NOMO-1 treated with dmso at 0.1 percent for 144 hours (cell line): ENCODE data around the gene ALG9.
"Not testable (repeated sequence)": the region's sequence is repeated elsewhere in the genome, so short reads cannot be mapped to it uniquely, and the experiment has no call there.

ENCODE experiments used
- DNase-seq: peaks from one replicate; lab custom pipeline; 2025; ENCODE audit not compliant: unreplicated experiment; lab: John Stamatoyannopoulos, UW

The ALG9 gene

GRCh38 chr11:111885053-111885452, 13.7 kb upstream of the ALG9 start:
- DNase-seq, result not testable (repeated sequence)

- DNase-seq, result no peak
Observed at GRCh38 chr11:111882202-111882601, 10.8 kb upstream of the ALG9 start.

DNA sequence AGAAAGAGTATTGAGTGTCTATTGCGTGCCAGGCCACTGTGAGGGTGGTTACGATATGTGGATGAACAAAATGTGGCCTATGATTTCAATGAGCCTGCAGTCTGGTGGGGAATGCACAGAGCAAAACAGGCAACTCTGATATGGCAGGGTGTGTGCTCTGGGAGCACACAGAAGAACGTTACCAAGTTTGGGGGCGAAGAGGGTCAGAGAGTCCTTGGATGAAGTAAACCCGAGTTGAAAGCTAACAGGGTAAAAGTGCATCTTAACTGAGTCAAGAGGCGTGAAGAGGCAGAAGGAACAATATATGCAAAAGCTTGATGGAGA, 8.2 kb upstream of the ALG9 start:
- DNase-seq, result no peak

GRCh38 chr11:111878849-111879636, 7.7 kb upstream of the ALG9 start, which contains the start of the genes CFAP68 and FDXACB1:
Gene CFAP68, plus strand, starts transcription at chr11:111879541. Its CDS starts 20 bp downstream, at chr11:111879561.
Gene FDXACB1, minus strand, starts transcription at chr11:111879165. Its CDS starts 33 bp downstream, at chr11:111879132.
- peak; percentile 98 for DNase-seq

DNA sequence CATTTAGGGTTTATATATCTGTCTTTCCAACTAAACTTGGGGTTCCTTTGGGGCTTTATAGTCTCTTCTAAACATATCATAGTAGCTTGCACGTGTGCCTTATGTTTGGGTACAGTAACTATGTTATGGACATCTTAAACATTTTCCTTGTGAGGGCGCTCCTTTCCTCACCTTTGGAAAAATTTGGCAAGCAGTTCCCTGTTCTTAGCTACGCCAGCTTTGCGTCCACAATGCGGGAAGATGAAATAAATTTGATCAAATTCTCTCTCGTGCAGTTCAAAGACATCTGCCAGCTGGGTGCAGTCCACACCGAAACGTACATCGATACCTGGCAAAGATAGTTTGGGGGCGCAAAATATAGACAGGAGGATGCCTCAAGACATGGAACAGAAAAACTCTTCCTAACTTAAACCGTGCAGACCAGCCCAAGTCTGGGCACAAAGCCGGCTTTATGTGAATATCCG, 7.0 kb upstream of the ALG9 start:
- no peak for DNase-seq

DNA sequence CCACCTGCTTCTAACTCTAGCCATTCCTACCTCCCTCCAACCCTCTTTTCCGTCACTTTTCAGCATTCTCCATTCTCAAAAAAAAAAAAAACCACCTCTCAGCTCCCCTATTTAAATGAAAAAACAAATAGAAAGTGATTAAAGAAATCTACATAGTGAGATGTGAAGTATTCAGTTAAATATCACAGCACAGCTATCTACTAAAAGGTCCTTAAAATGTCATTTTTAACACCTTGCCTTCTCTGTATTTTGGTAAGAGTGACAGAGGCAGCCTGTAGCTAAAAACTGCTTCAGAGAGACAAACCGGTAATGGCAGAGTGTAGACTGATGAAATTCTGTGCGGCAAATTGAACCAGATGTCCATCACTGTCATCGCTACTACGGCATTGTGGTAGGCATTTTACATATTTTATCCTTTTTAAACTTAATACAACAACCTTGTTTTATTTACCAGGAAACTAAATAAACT, 346 bp upstream of the ALG9 start:
- no peak for DNase-seq

DNA sequence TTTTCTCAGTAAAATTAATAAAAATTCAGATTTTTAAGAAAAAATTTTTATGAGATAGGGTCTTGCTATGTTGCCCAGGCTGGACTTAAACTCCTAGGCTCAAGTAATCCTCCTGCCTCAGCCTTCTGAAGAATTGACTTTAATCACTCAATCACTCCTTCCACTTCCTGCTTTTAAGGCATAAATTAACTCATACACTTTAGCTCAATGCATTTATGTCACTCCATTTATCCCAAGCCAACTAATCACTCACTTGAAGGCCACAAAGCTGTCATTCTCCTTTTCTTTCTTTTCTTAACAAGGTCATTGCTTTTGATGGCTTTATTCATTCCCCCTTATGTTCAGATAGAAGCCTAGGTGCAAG, 877 bp downstream of the ALG9 start:
- DNase-seq, result peak; percentile 19

DNA sequence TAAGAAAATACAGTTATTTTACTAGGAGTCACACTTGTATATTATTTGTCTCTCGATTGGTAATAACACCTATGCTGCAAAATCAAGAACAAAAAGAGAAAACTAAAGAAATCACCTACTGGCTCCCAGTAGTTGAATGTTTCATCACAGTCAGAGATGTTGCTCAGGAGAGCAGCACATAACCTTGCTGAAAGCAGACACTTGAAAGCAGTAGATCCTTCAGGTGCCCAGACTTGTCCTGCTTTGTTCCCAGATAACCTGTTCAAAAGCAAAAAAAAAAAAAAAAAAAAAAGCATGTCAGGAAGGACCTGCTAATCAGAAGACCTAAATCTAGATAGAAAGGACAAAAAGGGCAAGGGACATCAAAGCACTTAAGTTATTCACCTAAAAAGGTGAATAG, 1.3 kb downstream of the ALG9 start:
- no peak for DNase-seq

DNA sequence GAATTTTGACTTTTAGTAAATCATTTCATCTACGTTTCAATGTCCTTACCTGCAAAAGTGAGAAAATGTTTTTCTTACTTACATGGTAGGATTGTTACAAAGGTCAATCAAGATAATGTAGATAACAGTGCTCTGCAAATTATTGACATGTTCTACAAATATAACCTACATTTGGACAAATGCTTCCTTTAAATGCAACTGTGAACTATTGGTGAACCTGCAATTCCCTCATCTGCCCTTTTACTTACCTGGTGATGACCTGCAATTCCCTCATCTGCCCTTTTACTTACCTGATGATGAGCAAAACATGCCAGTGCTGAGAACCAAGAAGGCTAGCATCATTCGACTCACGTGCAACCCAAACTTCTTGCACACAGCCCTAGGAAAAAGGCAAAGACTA, 11.1 kb downstream of the ALG9 start:
- no peak for DNase-seq

DNA sequence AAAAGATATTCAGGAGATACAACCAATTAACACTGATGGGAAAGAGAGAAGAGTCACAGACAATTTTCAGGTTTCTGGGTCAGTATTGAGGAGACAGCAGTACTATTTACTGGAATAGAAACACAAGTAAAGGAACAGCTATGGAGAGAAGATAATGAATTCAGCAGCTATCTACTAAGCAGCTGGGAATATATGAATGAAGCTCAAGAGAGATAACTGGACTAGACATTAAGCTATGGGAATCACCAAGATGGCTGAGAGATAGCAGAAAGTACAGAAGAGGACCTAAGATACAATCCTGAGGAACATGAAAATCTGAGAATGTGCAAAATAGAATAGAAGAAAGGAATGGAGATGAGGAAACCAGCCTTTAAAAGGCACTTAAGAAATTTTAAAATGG, 15.9 kb downstream of the ALG9 start:
- DNase-seq, result no peak

GRCh38 chr11:111852103-111852502, 19.3 kb downstream of the ALG9 start:
- DNase-seq, result no peak

DNA sequence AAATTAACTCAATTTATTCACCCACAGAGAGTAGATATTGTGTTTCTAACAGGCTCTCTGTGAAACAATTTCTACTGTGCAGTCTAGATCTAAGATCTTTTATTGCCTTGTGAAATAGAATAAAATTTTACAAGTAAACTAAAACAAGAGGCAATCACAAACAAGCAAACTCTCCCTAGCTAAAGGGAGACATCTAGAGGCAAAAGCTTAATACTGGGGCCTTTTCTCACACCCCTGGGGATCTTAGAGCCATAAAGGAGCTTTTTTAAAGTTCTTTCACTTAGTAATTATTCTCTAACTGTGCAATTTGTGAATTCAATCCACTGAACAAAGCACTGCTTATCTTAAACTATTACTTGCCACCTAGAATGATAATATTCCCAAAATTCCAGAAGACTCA, 19.7 kb downstream of the ALG9 start:
- DNase-seq, result no peak

DNA sequence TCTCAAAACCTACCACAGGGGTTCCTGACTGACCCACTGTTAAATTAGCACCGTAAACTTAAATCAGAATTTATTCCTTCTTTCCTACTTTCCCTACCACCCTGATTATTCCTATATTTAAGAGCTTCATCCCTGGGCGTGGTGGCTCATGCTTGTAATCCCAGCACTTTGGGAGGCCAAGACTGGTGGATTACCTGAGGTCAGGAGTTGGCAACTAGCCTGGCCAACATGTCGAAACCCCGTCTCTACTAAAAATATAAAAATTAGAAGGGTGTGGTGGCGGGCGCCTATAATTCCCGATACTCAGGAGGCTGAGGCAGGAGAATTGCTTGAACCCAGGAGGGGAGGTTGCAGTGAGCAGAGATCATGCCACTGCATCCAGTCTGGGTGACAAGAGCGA, 20.3 kb downstream of the ALG9 start:
- no peak for DNase-seq

GRCh38 chr11:111849631-111850030, 21.8 kb downstream of the ALG9 start:
- no peak for DNase-seq

GRCh38 chr11:111846636-111847035, 24.7 kb downstream of the ALG9 start:
- peak; percentile 12 for DNase-seq

DNA sequence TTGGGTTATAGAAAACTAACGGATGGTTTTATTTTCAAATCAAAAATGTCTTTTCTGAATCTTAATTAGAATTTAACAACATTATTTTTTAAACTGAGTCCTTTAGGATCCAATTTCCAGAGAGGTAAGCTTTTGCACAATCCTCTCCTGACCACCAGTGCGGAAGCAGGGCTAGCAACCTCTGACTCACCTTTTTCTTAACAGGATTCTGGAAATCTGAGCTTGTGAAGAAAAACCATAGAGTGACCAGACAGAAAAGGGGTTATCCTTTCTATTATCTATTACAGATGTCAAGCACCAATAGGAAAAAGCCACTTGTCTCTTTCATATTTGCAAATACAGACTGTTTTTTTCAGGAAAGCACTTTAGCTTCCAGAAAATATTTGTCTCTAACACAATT, 25.3 kb downstream of the ALG9 start:
- no peak for DNase-seq

DNA sequence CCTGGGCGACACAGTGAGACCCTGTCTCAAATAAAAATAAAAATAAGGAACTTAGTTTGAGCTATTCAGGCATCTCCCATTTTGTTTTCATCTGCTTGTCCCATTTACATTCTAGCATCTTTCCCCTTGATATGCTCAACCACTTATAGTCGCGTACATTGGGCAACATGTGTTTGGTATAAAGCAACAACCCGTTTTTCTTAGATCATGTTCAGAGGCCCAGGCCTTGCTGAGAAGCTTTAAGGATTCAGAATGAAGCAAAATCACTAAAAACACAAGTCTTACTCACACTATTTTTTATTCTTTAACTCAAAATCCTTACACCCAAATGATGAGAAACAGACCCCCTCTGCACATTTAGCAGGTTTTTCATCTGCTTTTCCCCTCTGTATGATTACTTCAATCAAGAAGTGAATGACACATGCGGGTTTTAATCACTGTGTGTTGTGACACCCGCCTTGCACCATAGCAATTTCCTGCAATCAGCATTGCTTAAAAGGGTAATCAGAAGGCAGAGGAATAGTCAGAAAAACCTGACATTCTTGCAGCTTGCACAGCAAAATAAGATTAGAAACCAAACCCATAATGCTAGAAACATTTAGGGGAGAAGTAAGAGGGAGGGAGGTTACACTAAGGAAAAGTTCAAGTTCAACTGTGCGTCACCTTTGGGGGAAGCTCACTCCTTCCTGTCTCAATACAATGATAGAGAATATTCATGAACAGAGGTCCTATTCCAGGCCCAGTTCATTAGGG, 25.9 kb downstream of the ALG9 start:
- peak; percentile 75 for DNase-seq

GRCh38 chr11:111843661-111844060, 27.7 kb downstream of the ALG9 start:
- DNase-seq, result no peak

GRCh38 chr11:111841370-111842053, 29.9 kb downstream of the ALG9 start:
- peak; percentile 48 for DNase-seq

- no peak for DNase-seq
Observed at GRCh38 chr11:111840143-111840542, 31.2 kb downstream of the ALG9 start.

- DNase-seq, result no peak
Observed at GRCh38 chr11:111838054-111838453, 33.3 kb downstream of the ALG9 start.
